Renal cortical epithelial cell (primary cell): ENCODE data around the gene HES6. TPM values are rescaled to one million over a fixed set of nuclear protein-coding genes. Genes with fewer than 3 reads are reported as not detected.
A peak's percentile ranks its signal among the peaks of the same experiment; 100 is the strongest.
"Not testable (repeated sequence)": the region's sequence is repeated elsewhere in the genome, so short reads cannot be mapped to it uniquely, and the experiment has no call there.

Experiments used
- DNase-seq: peaks from one replicate; pipeline ENCODE4 v3.0.0-alpha.2; 2011; ENCODE audit warnings: low read depth
- total RNA-seq: library from RNA; depleted of rRNA; stranded (reverse); fragments of >200 nt; gene quantifications from 2 replicates; pipeline ENCODE4 v1.2.3, GENCODE V29; 2014

The HES6 gene
- total RNA-seq, 1 donor from 2014 or later = 2.4 TPM

DNA sequence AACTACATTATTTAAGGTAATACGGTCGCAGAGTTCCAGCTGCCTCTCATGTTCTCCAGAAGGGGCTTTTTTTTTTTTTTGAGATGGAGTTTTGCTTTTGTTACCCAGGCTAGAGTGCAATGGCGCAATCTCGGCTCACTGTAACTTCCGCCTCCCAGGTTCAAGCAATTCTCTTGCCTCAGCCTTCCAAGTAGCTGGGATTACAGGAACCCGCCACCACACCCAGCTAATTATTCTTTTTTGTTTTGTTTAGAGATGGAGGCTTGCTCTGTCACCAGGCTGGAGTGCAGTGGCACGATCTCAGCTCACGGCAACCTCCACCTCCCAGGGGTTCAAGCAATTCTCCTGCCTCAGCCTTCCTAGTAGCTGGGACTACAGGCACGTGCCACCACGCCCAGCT, 33.6 kb upstream of the HES6 start:
- DNase-seq = not testable (repeated sequence)

DNA sequence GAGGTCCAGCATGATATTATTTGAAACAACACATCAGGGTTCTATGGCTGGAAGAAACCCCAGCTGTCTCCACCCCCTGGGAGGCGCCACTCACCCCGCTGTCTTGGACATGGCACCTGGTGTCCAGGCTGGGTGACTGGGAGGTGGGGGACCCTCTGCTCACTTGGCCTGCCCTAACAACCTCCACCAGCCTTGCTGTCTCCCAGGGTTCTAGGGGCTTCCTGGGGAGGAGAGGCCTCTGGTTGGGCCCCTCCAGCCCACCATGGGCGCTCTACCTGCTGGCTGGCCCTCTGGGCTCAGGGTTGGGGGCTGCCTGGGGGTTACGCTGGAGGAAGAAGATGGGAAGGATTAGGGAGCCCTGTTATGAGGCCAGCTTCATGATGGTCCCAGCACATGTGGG, 32.3 kb upstream of the HES6 start:
- no peak for DNase-seq

DNA sequence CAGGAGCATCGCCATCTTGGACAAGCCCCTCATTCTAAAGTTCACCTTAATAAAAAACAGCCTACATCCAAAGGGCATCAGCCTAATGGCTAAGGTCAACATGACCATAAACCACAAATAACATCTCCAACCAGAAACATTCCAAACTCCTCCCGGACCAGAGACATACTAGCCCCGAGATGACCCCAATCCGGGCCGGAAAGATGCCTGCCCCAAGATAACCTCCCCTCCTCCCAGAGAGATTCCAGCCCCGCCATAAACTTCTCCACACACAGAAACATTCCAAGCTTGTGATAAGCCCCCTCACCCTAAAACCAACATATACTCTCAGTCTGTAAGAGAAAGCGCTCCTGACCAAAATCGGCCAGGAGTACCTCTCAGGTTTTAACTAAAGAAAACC, 31.8 kb upstream of the HES6 start:
- DNase-seq = not testable (repeated sequence)

DNA sequence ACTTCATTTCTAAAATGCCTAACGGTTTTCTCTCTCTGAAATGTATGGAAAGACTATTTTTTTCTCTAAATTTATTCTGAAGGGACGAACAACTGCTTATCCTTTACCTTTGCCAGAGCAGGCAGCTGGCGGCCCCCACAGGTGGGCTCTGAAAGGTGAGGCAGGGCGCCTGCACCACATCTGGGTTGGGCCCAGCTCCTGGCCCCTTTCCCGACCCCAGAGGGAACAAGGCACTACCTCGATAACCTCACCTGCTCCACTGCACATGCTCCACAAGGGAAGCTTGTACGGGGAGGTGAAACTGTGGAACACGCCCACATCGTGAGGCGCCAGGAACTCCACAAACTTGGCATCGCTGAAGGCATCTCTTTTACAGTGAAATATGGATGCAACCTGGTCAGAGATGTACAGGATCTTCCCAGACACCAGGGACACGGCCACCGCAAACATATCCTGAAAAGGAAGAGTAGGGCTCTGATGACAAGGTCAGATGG, 31.3 kb upstream of the HES6 start:
- DNase-seq = no peak

DNA sequence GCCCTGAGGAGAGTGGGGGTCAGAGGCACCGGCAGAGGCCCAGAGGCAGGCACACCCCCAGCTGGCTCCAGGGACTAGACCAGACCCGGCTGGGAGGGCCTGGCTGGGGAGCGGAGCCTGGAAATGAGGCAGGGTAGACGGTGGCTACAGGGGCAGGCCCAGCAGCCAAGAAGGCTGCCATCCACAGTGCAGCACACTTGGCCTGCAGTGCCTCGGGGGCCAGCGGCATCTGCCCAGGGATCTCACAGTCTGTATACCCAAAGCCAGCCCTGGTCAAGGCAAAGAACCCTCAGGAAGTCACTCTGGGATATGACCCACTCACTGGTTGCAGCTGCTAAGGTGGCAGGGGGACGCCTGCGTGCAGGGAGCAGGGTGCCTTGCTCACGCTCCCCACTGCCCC, 30.8 kb upstream of the HES6 start:
- no peak for DNase-seq

DNA sequence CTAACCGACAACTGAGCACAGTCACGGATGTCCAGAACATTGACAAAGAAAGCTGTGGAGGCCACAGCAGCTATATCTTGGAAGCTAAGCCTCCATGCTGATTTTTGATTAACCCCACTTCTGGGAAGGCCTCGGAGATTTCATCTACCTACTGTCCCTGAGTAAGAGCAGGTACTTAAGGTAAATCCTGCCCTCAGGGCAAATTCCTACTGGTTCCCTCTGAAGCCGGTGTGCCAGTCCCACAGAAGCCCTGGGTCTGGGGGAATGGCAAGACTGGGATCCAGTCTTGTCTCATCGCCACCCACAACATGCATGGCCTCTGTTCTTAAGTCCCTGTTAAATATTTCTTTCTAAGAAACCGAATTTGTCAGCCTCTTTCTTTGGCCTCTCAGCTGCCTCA, 29.9 kb upstream of the HES6 start:
- no peak for DNase-seq

DNA sequence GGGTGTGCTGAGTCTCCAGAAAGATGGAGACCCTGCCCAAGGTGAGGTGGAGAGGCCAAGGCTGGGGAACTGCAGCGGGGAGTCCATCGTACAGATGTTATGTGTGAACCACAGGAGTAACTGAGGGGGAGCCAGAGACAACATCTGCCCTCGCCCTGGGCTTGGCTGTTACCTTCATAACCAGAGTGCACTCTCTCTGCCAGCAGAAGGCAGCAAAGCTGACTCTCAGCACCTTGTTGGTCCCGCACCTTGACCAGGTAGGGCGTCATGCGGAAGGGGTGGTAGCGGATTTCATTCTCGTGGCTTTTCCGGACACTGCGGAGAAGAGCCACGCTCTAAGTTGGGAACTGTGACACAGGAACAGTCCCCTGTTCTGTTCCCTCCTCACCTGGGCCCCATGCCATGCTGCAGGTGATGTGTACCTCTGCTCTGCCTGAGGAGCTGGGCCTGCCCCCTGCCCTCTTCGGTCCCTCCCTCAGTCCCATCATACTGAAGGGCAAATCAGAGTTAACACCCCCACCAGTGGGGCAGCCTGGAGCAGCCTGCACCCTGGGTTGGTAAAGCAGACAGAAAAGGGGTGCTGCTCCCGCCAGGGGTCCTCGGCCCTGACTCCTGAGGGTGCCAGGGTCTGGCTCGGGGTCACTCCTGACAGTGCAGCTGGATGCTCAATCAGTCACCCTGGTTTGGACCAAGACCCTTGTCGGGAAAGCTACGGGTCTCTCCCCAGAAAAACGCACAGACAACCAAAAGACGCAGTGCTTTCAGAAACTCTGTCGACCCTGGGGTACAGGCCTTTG, 28.2 kb upstream of the HES6 start:
- DNase-seq = no peak

DNA sequence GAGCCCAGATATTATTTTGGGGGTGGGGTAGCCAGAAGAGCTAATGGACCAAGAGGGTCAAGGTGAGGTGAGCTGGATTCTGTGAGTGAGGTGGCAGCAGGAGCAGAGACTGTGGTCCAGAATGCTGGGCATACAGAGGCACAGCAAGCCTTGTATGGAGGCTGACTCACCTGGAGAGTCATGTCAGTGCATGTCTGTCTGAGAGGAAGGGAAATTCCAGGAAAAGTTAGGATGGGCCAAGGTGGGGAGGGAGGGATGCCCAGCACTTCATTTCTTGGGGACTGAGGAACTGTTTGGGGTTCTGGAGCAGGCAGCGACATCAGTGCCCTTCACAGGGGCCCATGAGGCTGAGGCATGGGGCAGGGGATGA, 27.5 kb upstream of the HES6 start:
- DNase-seq = peak; percentile 43

DNA sequence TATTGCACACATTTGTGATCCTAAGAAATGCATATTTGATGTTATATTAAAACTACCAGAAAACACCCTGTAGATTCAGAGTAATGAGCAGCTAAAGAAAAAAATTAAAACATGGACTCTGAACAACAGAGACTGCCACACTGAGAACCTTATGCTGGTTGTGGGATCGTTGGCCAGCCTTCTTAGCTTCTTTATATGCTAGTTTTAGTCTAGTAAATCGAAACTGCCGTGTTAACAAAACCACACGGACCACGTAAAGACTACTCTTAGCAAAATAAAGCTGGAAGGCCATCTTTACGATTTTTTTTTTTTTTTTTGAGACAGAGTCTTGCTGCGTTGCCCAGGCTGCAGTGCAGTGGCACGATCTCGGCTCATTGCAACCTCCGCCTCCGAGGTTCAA, 25.8 kb upstream of the HES6 start:
- DNase-seq = no peak

DNA sequence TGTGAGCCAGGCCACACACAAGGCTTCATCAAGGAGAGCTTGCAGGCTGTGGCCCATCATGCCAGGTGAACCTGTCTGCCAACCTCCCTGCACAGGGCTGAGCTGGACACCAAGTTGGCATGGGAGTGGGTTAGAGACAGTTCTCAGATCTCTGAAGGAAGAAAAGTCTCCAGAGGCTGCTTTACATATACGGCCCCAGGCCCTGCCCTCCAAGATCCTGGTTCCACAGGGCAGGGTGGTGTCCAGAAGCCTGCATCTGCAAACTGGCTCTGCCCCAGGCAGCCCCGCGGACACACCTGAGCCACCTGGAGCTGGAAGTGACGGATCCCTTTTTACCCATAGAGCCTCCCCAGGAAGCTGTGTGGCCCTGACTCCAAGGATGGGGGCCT, 24.2 kb upstream of the HES6 start:
- no peak for DNase-seq

DNA sequence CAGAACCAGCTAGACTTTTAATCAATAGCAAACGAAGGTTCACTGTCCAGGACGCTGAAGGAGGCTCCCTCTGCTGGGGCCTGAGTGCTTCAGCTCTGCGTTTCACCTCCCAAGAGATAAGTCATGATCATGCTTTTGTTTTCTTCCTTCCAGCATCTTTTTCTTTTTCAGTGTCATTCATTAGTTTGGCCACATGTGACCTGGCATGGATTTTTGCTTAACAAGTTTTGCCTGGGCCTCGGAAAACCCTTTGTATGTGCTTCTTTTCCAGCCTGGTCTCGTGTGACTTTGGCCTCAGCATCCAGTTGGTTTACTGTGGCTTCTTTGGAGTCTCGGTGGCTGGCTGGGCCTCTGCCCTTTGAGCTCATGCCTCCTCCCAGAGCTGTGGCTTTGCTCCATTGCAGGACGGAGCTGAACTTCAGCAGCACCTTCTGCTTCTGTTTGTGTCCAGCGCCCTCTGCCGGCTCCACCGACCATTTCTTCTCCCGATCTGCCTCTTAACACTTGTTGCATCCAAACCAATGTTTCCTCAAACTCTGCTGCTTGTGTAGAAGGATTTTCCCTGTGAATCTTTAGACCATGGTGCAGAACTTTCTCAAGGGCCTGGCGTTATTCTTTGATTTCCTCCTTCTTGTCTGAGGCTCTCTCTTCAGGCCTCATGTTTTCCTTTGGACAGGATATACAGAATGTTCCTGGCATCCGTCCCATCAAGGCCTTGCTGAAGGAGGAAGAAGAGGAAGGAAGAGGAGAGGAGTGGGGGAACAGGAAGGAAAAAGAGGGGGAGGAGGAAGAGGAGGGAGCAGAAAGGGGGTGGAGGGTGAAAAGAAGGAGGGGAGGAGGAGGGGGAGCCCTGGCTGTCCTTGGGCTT, 23.6 kb upstream of the HES6 start:
- peak; percentile 91 for DNase-seq

DNA sequence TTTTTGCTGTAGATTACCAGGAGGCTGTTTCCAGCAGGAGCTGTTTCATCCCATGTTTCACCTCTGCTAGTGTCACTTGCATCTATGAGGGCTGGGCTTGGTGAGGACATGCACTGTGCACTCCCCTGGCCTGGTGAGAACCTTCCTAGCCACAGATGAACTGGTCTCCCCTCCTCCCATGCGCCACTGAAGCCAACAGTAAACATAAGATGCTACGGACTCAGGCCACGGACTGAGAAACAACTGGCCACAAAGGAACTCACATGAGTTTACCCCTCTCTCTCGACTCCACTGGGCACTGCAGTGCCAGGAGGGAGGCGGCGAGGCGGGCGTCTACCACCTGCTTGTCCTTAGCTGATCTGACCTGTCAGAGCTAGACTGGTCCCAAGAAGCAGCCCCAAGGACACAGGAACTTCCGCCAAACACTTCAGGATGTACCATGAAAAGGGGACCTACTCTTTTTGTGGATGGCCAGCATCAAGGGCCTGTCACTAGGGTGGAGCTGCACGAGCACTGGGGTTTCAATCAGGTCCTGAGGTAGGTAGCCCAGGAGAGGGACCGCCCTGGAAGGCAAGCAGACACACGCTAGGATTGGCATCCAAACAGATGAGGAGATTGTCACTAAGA, 22.8 kb upstream of the HES6 start:
- DNase-seq = no peak

DNA sequence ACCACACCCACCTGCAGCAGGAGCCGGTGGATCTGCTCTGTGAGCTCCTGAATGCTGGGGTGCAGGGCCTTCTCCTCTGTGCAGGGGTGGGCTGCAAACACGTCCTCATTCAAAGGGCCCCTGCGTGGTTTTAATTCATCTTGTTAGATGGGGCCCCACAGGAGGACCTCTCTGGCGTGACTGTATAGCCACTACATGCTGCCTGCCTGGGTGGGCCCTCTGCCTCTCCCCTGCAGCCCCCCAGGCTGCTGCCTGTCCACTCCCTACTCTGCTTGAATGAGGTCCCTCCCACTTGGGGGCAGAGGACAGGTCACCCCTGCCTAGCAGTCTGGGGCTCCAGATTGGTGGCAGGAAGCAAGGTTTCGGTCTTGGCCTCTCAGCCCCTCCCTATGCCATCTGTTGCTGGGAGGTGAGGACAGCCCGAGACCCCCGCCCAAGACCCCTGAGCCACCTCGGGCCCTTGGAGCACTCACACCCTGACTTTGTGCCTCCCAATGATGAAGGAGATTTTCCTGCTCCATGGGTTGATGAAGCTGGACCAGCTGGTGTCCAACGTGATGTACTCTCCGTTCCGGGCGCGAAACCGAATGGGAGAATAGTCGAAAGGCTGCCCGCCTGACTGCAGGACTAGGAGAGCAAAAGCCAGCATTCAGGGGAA, 22.0 kb upstream of the HES6 start:
- no peak for DNase-seq

DNA sequence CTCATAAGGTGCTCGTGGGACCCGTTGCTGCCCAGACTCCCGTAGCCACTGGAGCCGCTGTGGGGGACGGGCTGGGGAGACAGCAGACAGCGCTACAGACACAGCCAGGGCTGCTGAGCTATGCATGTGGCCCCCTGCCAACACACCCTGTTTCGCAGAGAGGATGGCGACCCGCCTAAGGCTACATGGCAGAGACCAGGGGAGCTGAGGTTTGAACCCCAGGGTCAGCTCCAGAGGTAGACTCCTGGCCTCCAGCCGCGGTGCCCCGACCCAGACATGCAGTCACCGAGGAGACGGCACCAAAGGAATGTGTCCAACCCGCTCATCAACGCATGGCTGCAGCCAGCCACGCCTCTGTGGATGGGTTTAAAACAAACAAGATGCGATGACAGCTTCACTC, 21.0 kb upstream of the HES6 start:
- peak; percentile 73 for DNase-seq

DNA sequence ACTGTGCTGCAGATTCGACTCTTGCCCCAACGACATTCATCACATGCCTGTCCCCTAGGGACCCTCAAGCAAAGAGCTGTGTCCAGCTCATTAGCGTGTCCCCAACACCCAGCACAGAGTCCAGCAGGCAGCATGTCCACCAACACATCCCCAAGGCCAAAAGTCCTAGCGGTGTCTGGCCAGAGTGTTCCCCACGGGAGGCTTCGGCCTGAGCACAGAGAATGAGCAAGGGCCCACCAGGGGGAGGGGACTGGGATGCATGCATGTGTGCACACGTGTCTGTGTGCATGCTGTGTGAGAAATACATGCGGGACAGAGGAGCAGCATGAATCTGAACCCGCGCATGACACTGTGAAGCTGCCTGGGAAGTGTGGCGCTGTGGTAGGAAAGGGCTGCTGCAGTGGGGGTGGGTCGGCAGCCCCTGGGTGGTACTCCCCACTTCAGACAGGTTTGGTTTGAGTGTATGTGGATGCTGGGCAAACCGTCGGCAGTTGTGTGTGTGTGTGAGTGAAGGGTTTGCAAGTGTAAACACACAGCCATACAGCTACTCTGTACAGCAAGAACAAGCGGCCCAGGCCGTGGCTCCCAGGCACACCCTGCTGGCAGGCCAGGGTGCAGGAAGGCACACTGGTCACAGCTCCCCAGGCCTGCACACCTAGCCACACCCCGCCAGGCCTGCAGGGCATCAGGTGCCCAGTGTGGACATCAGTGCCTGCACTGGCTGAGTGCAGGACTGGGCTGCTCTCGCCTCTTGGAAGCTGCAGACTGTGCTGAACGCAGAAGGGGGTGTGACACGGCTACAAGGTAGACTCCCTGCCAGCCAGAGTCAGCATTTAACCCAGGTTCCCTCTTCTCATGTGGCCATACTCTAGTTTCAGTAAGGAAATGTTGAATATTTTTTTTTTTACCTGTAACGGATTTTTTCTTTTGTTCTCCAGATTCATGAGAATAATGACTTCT, 19.5 kb upstream of the HES6 start:
- no peak for DNase-seq

DNA sequence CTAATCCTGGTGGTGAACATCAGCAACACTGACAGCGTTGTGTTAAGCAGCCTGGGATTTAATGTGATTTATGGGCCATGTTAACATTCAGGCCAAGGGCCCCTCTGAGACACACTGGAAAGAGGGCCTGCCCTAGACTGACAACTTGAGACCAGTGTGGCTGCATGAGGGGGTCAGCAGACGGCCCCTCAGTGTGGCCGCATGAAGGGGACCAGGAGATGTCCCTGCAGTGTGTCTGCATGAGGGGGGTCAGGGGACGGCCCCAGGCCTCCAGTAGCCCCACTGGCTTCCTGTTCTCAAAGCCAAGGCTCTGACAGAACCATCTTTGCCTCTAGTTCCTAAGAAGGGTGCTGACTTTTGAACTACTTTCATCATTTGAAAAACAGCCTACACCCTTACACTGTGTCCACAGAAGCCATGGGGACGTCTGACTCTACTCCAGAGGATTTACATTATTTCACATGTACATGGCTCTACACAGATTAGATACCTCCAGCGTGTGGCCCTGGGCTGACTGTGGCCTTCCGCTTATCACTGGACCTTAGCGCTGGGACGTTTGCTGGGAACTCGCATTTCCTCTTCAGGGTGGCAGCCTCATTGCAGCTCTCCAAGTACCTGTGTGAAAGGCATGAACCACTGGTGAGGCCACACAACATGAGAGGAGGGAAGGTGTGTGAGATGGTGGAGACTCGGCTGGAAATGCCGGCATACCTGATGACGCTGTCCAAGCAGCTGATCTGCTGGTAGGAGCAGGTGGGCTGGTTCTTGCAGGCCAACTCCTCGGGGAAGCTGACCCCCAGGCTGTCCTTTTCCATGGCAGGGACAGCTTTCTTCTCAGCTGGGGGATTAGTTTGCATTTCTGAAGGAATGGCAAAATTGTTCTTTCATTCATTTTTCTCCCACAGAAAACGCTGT, 18.2 kb upstream of the HES6 start:
- no peak for DNase-seq

DNA sequence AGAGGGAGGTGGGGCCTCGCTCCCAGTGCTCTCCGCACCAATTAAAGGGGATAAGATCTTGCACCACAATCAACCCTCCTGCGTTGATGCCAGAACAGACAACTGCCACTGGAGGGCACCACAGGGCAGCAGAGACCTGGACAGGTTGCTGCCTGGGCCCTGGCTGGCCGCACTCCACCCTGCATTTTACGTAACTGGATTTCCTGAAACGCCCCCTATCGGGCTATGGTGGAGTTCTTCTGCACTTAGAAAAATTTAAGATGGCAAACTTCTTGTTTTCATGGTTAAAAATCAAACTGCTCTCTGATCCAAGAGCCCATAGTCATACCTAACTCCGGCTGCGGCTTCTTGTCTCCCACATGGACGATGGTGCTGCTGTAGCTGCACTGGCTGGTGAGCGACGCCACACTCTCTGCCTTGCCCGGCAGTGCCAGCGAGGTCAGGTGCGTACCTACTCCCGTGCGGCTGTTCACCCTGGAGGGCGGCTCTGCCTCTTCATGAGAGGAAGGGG, 16.8 kb upstream of the HES6 start:
- DNase-seq = peak; percentile 92

DNA sequence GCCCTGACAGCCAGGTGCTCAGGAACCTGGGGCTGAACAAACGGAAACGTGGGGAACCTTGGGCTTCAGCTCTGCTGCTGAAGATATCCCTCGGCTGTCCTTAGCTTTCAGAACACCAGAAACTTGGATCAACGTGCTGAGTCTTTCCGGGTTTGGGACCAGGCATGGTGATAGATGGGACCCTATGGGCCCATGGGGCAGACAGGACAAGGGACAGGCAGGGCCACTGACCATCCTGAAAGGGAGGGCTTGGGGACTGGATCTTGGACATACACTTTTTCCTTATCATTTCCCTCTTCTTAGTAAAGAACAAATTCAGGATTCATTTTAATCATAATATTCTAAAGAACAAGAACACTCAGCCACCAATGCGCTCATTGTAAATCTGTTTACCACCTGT, 16.3 kb upstream of the HES6 start:
- no peak for DNase-seq

DNA sequence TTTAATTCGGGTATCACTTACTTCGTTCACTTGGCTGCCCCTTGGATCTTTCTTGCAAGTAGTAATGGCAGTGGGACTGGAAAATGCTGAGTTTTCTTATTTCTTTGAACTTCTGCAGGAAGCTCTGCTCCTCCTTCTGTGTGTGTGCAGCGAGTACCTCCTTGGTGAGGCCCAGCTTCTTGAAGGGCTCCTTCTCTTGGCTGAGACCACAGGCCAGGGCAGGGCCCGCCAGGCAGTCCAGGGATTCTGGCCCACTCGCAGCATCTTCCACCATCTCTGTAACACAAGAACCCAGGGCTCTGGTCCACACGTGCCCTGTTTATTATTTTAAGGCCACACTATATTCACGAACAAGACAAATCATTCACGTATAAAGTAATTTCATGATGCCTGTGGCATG, 15.8 kb upstream of the HES6 start:
- DNase-seq = no peak

DNA sequence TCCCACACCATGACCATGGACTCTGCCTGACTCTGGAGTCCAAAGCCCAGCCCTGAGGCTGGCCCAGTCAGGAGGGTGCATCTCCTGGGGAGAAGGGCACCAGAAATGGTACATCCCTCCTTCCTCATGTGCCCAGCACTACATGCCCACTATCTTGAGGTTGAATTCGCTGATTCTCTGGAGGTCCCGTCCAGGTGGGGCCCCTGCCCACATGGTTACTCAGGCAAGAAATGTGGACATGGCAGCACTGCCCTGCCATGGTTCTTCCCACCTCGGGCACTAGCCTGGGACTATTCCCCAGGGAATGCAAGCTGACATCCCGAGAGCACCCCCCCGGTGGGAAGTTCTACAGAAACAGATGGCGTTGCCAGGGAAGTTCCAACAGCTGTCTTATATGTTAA, 15.3 kb upstream of the HES6 start:
- no peak for DNase-seq
